Glutamatergic neuron (in vitro differentiated cells): Measurements from ENCODE around the gene AP5Z1. TPM values are rescaled to one million over a fixed set of nuclear protein-coding genes. Genes with fewer than 3 reads are reported as not detected.
A peak's percentile ranks its signal among the peaks of the same experiment; 100 is the strongest.

Experiments
- DNase-seq: peaks from one replicate; pipeline ENCODE4 v3.0.0; 2022
- H3K27ac Mint-ChIP-seq: one replicate; pipeline ENCODE4 v1.8.0; 2020; ENCODE audit warnings: mild to moderate bottlenecking, mixed read lengths, inconsistent platforms; ENCODE audit not compliant: unreplicated experiment
- H3K27me3 Mint-ChIP-seq: one replicate; pipeline ENCODE4 v1.8.0; 2020; ENCODE audit warnings: mild to moderate bottlenecking, moderate library complexity, mixed read lengths, inconsistent platforms; ENCODE audit not compliant: unreplicated experiment
- H3K36me3 Mint-ChIP-seq: one replicate; pipeline ENCODE4 v1.8.0; 2020; ENCODE audit warnings: mild to moderate bottlenecking, mixed read lengths, inconsistent platforms; ENCODE audit not compliant: unreplicated experiment
- H3K4me1 Mint-ChIP-seq: one replicate; pipeline ENCODE4 v1.8.0; 2020; ENCODE audit warnings: mild to moderate bottlenecking, low read depth, mixed read lengths, inconsistent platforms; ENCODE audit not compliant: unreplicated experiment
- H3K4me3 Mint-ChIP-seq: one replicate; pipeline ENCODE4 v1.8.0; 2020; ENCODE audit warnings: mild to moderate bottlenecking, mixed read lengths, inconsistent platforms; ENCODE audit not compliant: unreplicated experiment
- H3K9me3 Mint-ChIP-seq: one replicate; pipeline ENCODE4 v1.8.0; 2020; ENCODE audit warnings: mild to moderate bottlenecking, moderate library complexity, mixed read lengths, inconsistent platforms; ENCODE audit not compliant: unreplicated experiment
- CTCF ChIP-seq: fragments of 200-600 bp; sonication (generic); IDR thresholded peaks from one replicate; pipeline ENCODE4 v1.5.0; 2021; ENCODE audit not compliant: partially characterized antibody, unreplicated experiment
- long read RNA-seq: library from polyadenylated mRNA; unstranded; transcript quantifications from one replicate; pipeline ENCODE4 v2.0.0, GENCODE V29; 2020; ENCODE audit not compliant: unreplicated experiment
- total RNA-seq: library from RNA; stranded (reverse); fragmentation: NEBNext Ultra II Directional; extraction: Animal tissue kit (Norgen Biotek cat#: 25700); gene quantifications from one replicate; pipeline ENCODE4 v1.2.1, GENCODE V29; 2021; ENCODE audit not compliant: unreplicated experiment

AP5Z1 gene, protein sequence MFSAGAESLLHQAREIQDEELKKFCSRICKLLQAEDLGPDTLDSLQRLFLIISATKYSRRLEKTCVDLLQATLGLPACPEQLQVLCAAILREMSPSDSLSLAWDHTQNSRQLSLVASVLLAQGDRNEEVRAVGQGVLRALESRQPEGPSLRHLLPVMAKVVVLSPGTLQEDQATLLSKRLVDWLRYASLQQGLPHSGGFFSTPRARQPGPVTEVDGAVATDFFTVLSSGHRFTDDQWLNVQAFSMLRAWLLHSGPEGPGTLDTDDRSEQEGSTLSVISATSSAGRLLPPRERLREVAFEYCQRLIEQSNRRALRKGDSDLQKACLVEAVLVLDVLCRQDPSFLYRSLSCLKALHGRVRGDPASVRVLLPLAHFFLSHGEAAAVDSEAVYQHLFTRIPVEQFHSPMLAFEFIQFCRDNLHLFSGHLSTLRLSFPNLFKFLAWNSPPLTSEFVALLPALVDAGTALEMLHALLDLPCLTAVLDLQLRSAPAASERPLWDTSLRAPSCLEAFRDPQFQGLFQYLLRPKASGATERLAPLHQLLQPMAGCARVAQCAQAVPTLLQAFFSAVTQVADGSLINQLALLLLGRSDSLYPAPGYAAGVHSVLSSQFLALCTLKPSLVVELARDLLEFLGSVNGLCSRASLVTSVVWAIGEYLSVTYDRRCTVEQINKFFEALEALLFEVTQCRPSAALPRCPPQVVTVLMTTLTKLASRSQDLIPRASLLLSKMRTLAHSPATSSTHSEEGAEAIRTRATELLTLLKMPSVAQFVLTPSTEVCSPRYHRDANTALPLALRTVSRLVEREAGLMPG
- total RNA-seq: 49.8 TPM
- long read RNA-seq, transcript AP5Z1-201 (17 exons, 2,889 nt): major isoform, 6 of 13 reads
- long read RNA-seq, partial matches to known transcripts: 2 of 13 reads
- long read RNA-seq, other reads (novel, unspliced or antisense): 5 of 13 reads

DNA sequence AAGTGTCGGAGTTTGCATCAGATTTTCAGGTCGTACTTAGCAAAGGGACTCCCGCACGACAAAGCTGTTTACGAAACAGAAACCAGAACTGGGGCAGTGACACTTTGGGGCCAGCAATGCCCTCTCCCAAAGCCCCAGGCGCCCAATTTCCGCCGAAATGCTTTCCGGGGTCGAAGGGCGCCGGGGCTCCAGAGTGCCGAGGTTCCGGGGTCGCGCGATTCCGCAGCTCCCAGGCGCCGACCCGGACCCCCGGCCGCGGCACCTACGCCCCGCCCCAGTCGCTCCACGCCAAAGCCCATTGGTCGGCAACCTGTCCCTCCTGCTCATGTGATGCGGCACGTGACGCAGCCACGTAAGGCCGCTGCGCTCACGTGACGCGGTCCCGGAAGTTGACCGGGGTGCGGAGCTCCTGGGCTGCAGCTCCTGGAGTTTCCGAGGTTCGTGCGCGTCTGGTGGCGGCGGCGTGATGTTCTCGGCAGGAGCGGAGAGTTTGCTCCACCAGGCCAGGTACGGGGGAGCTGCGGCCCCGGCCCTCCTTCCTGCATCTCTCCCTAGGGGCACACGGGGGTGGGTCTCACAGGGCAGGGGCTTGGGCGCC lies at the start of gene AP5Z1:
AP5Z1 (plus strand) TSS at position 374 of the 598 bp plus-strand sequence; CDS start at position 467, 93 bp downstream.
- Mint-ChIP-seq H3K27me3 (peaks cover 14% of the 10 kb centered on the region), H3K9me3 (peaks cover 4% of the 10 kb centered on the region), H3K27ac (peak within 1 kb of the TSS; percentile 89), H3K4me1 (peaks cover 9% of the 10 kb centered on the region), H3K4me3 (peak within 1 kb of the TSS; percentile 99), H3K36me3 (no peaks in the 10 kb centered on the region)
- TF ChIP-seq CTCF: no peak
- peak; percentile 97 for DNase-seq

GRCh38 chr7:4725850-4726450 lies 49.5 kb upstream of the AP5Z1 start:
- DNase-seq: no peak
- Mint-ChIP-seq H3K4me3 (peak overlapping the region; percentile 25), H3K9me3 (peaks cover 13% of the 10 kb centered on the region), H3K27ac (peak overlapping the region; percentile 96), H3K27me3 (peaks cover 2% of the 10 kb centered on the region), H3K4me1 (peaks cover 36% of the 10 kb centered on the region), H3K36me3 (no peaks in the 10 kb centered on the region)
- no peak for TF ChIP-seq CTCF

GRCh38 chr7:4726566-4726965 lies 48.9 kb upstream of the AP5Z1 start:
- no peak overlapping the region for H3K4me3 Mint-ChIP-seq
- peaks cover 13% of the 10 kb centered on the region for H3K9me3 Mint-ChIP-seq
- H3K27me3 Mint-ChIP-seq: peaks cover 2% of the 10 kb centered on the region
- H3K4me1 Mint-ChIP-seq: peaks cover 34% of the 10 kb centered on the region
- TF ChIP-seq CTCF: no peak
- DNase-seq: no peak
- peak overlapping the region; percentile 48 for H3K27ac Mint-ChIP-seq
- no peaks in the 10 kb centered on the region for H3K36me3 Mint-ChIP-seq

- Mint-ChIP-seq H3K4me3 (peak overlapping the region; percentile 38), H3K9me3 (peaks cover 19% of the 10 kb centered on the region), H3K4me1 (peaks cover 33% of the 10 kb centered on the region), H3K36me3 (no peaks in the 10 kb centered on the region), H3K27ac (peak overlapping the region; percentile 55), H3K27me3 (peaks cover 2% of the 10 kb centered on the region)
- DNase-seq: no peak
- no peak for TF ChIP-seq CTCF
Measured at GRCh38 chr7:4727914-4728705, 47.3 kb upstream of the AP5Z1 start.
